ENCODE results near the gene ULBP2.
"Not testable (repeated sequence)": the region's sequence is repeated elsewhere in the genome, so short reads cannot be mapped to it uniquely, and the experiment has no call there.

Gene ULBP2

GRCh38 chr6:149925974-149926777 is 15.6 kb upstream of the ULBP2 start:
- peak overlapping the region; percentile 24 for H3K4me3 ChIP-seq (ENCODE audit: low read depth, low read length)

GRCh38 chr6:149927025-149927424 is 14.8 kb upstream of the ULBP2 start:
- H3K4me3 ChIP-seq (ENCODE audit: low read depth, low read length), result not testable (repeated sequence)

DNA sequence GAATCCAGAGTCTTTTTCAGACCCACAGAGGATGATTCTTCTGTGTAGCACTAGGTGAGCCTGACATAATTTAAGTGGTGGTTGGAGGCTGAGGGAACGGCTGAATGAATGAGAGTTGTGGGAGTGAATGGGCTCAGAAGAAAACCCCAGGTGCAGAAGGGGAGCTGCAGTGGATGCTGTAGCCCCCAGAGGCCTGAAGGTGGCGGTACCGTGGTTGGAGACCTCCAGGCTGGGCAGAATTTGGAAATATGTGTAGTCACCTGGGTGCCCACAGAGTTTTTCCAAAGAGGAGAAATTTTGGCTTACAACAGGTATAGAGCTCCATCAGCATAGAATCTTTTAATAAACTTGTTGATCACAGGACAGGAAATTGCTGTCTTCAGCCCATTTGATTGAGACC is 12.4 kb upstream of the ULBP2 start:
- H3K4me3 ChIP-seq (ENCODE audit: low read depth, low read length), result no peak overlapping the region

DNA sequence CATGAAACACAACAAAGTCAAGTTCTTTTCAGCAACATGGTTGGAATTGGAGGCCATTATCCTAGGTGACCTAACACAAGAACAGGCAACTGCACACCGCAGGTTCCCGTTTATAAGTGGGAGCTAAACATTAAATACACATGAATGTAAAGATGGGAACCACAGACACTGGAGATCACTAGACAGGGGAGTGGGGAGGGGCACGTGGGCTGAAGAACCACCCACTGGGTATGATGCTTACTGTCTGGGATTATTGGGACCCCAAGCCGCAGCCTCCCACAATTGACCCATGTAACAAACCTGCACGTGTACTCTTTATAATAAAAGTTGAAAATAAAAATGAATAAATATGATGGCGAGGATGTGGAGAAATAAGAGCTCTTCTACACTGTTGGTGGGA is 10.3 kb upstream of the ULBP2 start:
- H3K4me3 ChIP-seq (ENCODE audit: low read depth, low read length), result no peak overlapping the region

GRCh38 chr6:149933036-149933435 is 8.8 kb upstream of the ULBP2 start:
- no peak overlapping the region for H3K4me3 ChIP-seq (ENCODE audit: low read depth, low read length)

- no peak overlapping the region for H3K4me3 ChIP-seq (ENCODE audit: low read depth, low read length)
Observed at GRCh38 chr6:149933461-149933860, 8.4 kb upstream of the ULBP2 start.

DNA sequence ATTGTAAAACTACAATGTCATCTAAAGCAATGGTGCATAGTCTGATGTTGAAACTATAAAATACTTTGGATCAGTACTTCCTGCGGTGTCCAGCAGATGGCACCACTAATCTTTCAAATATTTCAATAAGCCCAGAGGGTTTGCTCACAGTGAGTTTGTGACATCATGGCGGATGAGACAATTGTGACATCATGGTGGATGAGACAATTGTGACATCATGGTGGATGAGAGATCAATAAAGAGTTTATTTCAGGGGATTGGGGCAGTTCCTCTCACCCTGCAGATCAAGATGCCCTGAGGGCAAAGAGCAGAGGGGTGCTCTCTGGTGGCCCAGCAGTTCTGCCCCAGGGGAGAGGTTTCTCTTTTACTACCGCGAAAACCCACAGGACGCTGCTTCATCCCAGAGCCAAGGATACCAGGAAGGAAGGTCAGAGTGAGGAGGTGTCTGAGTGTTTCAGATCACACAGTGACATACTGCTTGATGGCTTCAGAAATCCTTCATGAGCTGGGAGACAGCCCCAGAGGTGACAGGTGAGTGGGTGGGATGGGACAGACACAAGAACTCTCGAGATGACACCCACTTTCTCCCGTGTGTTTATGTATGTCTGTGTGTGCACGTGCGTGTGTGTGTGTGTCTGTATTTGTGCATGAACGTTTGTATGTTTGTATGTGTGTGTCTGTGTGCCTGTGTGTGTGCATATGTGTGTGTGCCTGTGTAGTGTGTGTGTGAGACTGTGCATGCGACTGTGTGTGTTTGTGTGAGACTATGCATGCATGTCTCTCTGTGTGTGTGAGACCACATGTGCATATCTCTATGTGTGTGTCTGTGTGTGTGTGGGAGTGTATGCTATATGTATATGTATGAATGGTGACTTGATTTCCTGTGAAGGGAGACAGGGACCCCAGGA is 7.3 kb upstream of the ULBP2 start:
- H3K4me3 ChIP-seq (ENCODE audit: low read depth, low read length), result no peak overlapping the region

- H3K4me3 ChIP-seq (ENCODE audit: low read depth, low read length), result no peak overlapping the region
Observed at GRCh38 chr6:149935246-149935645, 6.6 kb upstream of the ULBP2 start.

GRCh38 chr6:149935668-149936067 is 6.1 kb upstream of the ULBP2 start:
- H3K4me3 ChIP-seq (ENCODE audit: low read depth, low read length), result no peak overlapping the region

DNA sequence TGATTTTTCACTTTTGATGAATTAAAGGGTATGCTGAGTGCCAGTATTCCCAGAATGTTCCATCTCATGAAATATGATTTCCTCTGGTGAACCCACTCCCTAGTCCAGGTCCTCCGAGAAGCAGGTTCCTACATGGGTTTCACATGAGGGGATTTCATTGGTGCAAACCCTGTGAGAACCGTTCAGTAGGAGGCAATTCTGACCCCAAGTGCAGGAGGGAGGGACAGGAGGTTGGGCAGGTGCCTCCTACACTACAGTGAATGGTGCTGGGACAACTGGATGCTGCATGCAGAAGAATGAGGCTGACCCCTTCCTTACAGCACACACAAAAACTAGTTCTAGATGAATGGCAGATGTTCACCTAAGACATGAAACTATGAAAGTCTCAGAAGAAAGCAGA is 5.1 kb upstream of the ULBP2 start:
- no peak overlapping the region for H3K4me3 ChIP-seq (ENCODE audit: low read depth, low read length)

GRCh38 chr6:149938013-149938570 is 3.7 kb upstream of the ULBP2 start:
- H3K4me3 ChIP-seq (ENCODE audit: low read depth, low read length), result peak overlapping the region; percentile 29

GRCh38 chr6:149938571-149939355 is 3.1 kb upstream of the ULBP2 start:
- peak overlapping the region; percentile 29 for H3K4me3 ChIP-seq (ENCODE audit: low read depth, low read length)

GRCh38 chr6:149939356-149939648 is 2.5 kb upstream of the ULBP2 start:
- H3K4me3 ChIP-seq (ENCODE audit: low read depth, low read length), result no peak overlapping the region

DNA sequence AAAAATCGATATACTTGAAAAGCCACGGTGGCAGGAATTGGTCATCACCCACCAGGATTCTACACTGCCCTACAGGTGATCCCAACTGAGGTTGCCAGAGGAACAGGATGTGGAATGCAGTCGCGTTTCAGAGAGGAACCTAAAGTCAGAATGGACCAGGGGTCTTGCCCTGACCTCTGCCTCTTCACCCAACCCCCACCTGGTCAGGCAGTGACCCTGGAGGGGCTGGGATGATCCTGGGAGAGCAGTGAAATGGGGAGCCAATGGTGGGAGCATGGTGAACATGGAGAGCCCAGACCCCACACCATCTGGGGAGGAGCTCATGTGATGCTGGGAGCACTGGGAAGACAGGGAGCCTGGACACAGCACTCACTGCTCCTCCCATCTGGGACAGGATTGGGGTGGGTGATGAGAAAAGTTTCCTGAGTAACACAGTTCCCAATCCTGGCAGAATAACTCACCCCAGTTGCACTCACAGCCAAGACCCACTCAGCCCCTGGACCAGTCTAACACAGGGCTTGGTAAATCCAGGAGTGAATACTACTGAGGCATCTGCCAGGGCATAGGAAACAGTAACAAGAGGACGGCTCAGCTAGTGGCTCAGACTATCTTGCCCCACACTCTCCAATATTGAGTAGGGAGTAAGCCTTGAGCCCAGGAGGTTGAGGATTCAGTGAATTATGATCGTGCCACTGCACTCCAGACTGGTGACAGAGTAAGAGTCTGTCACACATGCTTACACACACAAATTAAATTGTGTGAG is 1.7 kb upstream of the ULBP2 start:
- H3K4me3 ChIP-seq (ENCODE audit: low read depth, low read length), result no peak overlapping the region

GRCh38 chr6:149940672-149940982 is 1.2 kb upstream of the ULBP2 start:
- no peak overlapping the region for H3K4me3 ChIP-seq (ENCODE audit: low read depth, low read length)

GRCh38 chr6:149942461-149942829 is 631 bp downstream of the ULBP2 start:
- H3K4me3 ChIP-seq (ENCODE audit: low read depth, low read length), result peak overlapping the region; percentile 49

DNA sequence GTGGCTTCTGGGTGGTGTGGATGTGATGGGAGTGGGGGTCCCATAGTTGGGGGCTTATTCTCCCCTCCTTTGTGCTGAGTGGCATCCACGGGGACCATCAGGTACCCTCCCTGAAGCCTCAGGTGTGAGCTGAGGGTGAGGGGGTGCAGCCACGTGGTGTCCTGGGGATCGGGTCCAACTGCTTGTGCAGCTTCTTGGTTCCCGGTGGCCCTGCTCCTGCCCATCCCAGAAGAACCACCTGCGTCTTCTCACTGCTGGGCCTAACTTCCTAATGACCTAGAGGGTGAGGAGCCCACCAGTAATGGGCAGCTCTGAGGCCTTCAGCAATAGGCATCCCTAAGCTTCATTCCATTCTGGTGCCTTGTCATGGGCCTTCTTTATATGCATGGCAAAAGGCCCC is 1.5 kb downstream of the ULBP2 start:
- H3K4me3 ChIP-seq (ENCODE audit: low read depth, low read length), result not testable (repeated sequence)

- not testable (repeated sequence) for H3K4me3 ChIP-seq (ENCODE audit: low read depth, low read length)
Observed at GRCh38 chr6:149945276-149945675, 3.5 kb downstream of the ULBP2 start.

- H3K4me3 ChIP-seq (ENCODE audit: low read depth, low read length), result not testable (repeated sequence)
Observed at GRCh38 chr6:149946631-149947030, 4.8 kb downstream of the ULBP2 start.

- not testable (repeated sequence) for H3K4me3 ChIP-seq (ENCODE audit: low read depth, low read length)
Observed at GRCh38 chr6:149947533-149947932, 5.7 kb downstream of the ULBP2 start.

GRCh38 chr6:149948011-149948410 is 6.2 kb downstream of the ULBP2 start:
- H3K4me3 ChIP-seq (ENCODE audit: low read depth, low read length), result no peak overlapping the region

Measured in iPS-11a (cell line).